BLaER1 treated with 17β-estradiol and CSF1 and Interleukin-3, amounts not matched to agents 10 nM and 100 nM (cell line): Measurements from ENCODE around the gene ZNF19.

Experiments used
- H3K27ac ChIP-seq, 11 experiments: shearing (Covaris generic); formaldehyde crosslinking; 2 replicates each; pipeline ENCODE4 v1.8.1; 2022
- H3K27me3 ChIP-seq, 11 experiments: shearing (Covaris generic); formaldehyde crosslinking; 2 replicates each; pipeline ENCODE4 v1.8.1; 2022
- H3K36me3 ChIP-seq, 11 experiments: shearing (Covaris generic); formaldehyde crosslinking; 2 replicates each; pipeline ENCODE4 v1.8.1; 2022
- H3K4me1 ChIP-seq, 10 experiments: shearing (Covaris generic); formaldehyde crosslinking; 2 replicates each; pipeline ENCODE4 v1.8.1; 2022
- H3K4me2 ChIP-seq, 11 experiments: shearing (Covaris generic); formaldehyde crosslinking; 2 replicates each; pipeline ENCODE4 v1.8.1; 2022
- H3K4me3 ChIP-seq, 10 experiments: shearing (Covaris generic); formaldehyde crosslinking; 2 replicates each; pipeline ENCODE4 v1.8.1; 2022
- H3K9ac ChIP-seq, 11 experiments: shearing (Covaris generic); formaldehyde crosslinking; 2 replicates each; pipeline ENCODE4 v1.8.1; 2022
- H3K9me3 ChIP-seq, 11 experiments: shearing (Covaris generic); formaldehyde crosslinking; replicated peaks in 1 of 11; 2 replicates each; pipeline ENCODE4 v1.8.1; 2022
- H4K20me1 ChIP-seq, 11 experiments: shearing (Covaris generic); formaldehyde crosslinking; 2 replicates each; pipeline ENCODE4 v1.8.1; 2022
- Cebpa-rat ChIP-seq, 11 experiments: shearing (Covaris generic); IDR thresholded peaks; 2 replicates each; pipeline ENCODE4 v1.8.1; 2022

The ZNF19 gene

GRCh38 chr16:71493213-71493612 is 4.1 kb upstream of the ZNF19 start:
- Histone ChIP-seq H3K27me3 (no peaks in the 10 kb centered on the region), H3K9ac (no peak overlapping the region), H3K27ac (no peak overlapping the region), H4K20me1 (no peaks in the 10 kb centered on the region), H3K36me3 (no peaks in the 10 kb centered on the region), H3K4me1 (no peaks in the 10 kb centered on the region), H3K4me2 (no peak overlapping the region), H3K4me3 (no peak overlapping the region), H3K9me3 (no peaks in the 10 kb centered on the region)
- no peak for TF ChIP-seq Cebpa-rat (IDR thresholded peaks at IDR 0.05)

- H3K36me3 ChIP-seq: no peaks in the 10 kb centered on the region
- H4K20me1 ChIP-seq: no peaks in the 10 kb centered on the region
- H3K27me3 ChIP-seq: no peaks in the 10 kb centered on the region
- no peak overlapping the region for H3K27ac ChIP-seq
- no peak overlapping the region for H3K9ac ChIP-seq
- no peaks in the 10 kb centered on the region for H3K9me3 ChIP-seq
- no peak overlapping the region for H3K4me2 ChIP-seq
- no peak for TF ChIP-seq Cebpa-rat (IDR thresholded peaks at IDR 0.05)
- no peak overlapping the region for H3K4me3 ChIP-seq
- H3K4me1 ChIP-seq: no peaks in the 10 kb centered on the region
Observed at GRCh38 chr16:71492786-71493185, 3.7 kb upstream of the ZNF19 start.

- no peak overlapping the region for H3K9ac ChIP-seq
- no peaks in the 10 kb centered on the region for H3K4me1 ChIP-seq
- no peak overlapping the region for H3K4me2 ChIP-seq
- no peak for TF ChIP-seq Cebpa-rat (IDR thresholded peaks at IDR 0.05)
- peaks cover 0 to 4% (median 0%) of the 10 kb centered on the region in 11 experiments; a peak in 1 of 22 replicates for H3K9me3 ChIP-seq
- H3K4me3 ChIP-seq: no peak overlapping the region
- H3K27me3 ChIP-seq: no peaks in the 10 kb centered on the region
- H3K36me3 ChIP-seq: no peaks in the 10 kb centered on the region
- no peak overlapping the region for H3K27ac ChIP-seq
- H4K20me1 ChIP-seq: no peaks in the 10 kb centered on the region
Observed at GRCh38 chr16:71491054-71491453, 1.9 kb upstream of the ZNF19 start.

GRCh38 chr16:71490361-71490760 is 1.2 kb upstream of the ZNF19 start:
- H3K27me3 ChIP-seq: no peaks in the 10 kb centered on the region
- H3K36me3 ChIP-seq: no peaks in the 10 kb centered on the region
- no peaks in the 10 kb centered on the region for H4K20me1 ChIP-seq
- no peak overlapping the region for H3K9ac ChIP-seq
- H3K27ac ChIP-seq: no peak overlapping the region
- TF ChIP-seq Cebpa-rat (IDR thresholded peaks at IDR 0.05): no peak
- H3K4me1 ChIP-seq: peaks cover 0 to 3% (median under 1%) of the 10 kb centered on the region in 10 experiments; a peak in 6 of 20 replicates
- no peak overlapping the region for H3K4me2 ChIP-seq
- H3K4me3 ChIP-seq: no peak overlapping the region
- peaks cover 0 to 4% (median 0%) of the 10 kb centered on the region in 11 experiments; a peak in 1 of 22 replicates for H3K9me3 ChIP-seq

GRCh38 chr16:71484006-71484893 is 4.9 kb downstream of the ZNF19 start:
- peak overlapping the region; percentile 71 to 87 (median 83) for H3K4me3 ChIP-seq
- H3K9ac ChIP-seq: peak overlapping the region; percentile 79 to 95 (median 85)
- H3K27ac ChIP-seq: peak overlapping the region; percentile 79 to 96 (median 87)
- no peak for TF ChIP-seq Cebpa-rat (IDR thresholded peaks at IDR 0.05)
- peak overlapping the region; percentile 68 to 89 (median 79) for H3K4me2 ChIP-seq
- H3K36me3 ChIP-seq: no peaks in the 10 kb centered on the region
- peaks cover 24 to 38% (median 30%) of the 10 kb centered on the region in 10 experiments; a peak in 19 of 20 replicates for H3K4me1 ChIP-seq
- H3K9me3 ChIP-seq: peaks cover 0 to 4% (median 0%) of the 10 kb centered on the region in 11 experiments; a peak in 1 of 22 replicates
- 0 out of 22 replicates have a peak, but pooled peaks cover 0 to 6% (median 0%) of the 10 kb centered on the region in 11 experiments for H4K20me1 ChIP-seq
- no peaks in the 10 kb centered on the region for H3K27me3 ChIP-seq

GRCh38 chr16:71482569-71482968 is 6.6 kb downstream of the ZNF19 start:
- TF ChIP-seq Cebpa-rat (IDR thresholded peaks at IDR 0.05): no peak
- Histone ChIP-seq H3K36me3 (peaks cover 0 to 14% (median 11%) of the 10 kb centered on the region in 11 experiments; a peak in 14 of 22 replicates), H3K4me1 (peaks cover 24 to 38% (median 30%) of the 10 kb centered on the region in 10 experiments; a peak in 19 of 20 replicates), H3K9ac (no peak overlapping the region), H3K27me3 (no peaks in the 10 kb centered on the region), H4K20me1 (0 out of 22 replicates have a peak, but pooled peaks cover 0 to 6% (median 0%) of the 10 kb centered on the region in 11 experiments), H3K27ac (no peak overlapping the region), H3K9me3 (peaks cover 0 to 4% (median 0%) of the 10 kb centered on the region in 11 experiments; a peak in 1 of 22 replicates), H3K4me3 (no peak overlapping the region), H3K4me2 (peak overlapping the region in 1 of 11 experiments; percentile 6; a peak in 4 of 22 replicates)

GRCh38 chr16:71480956-71481355 is 8.2 kb downstream of the ZNF19 start:
- no peak for TF ChIP-seq Cebpa-rat (IDR thresholded peaks at IDR 0.05)
- Histone ChIP-seq H3K9me3 (no peaks in the 10 kb centered on the region), H3K27me3 (no peaks in the 10 kb centered on the region), H3K9ac (no peak overlapping the region), H3K4me1 (peaks cover 24 to 38% (median 30%) of the 10 kb centered on the region in 10 experiments; a peak in 19 of 20 replicates), H3K4me2 (peak overlapping the region in 5 of 11 experiments; percentile 38 to 74 (median 62); a peak in 12 of 22 replicates), H4K20me1 (0 out of 22 replicates have a peak, but pooled peaks cover 0 to 6% (median 0%) of the 10 kb centered on the region in 11 experiments), H3K4me3 (no peak overlapping the region), H3K36me3 (peaks cover 2 to 30% (median 26%) of the 10 kb centered on the region in 11 experiments; a peak in 20 of 22 replicates), H3K27ac (peak overlapping the region in 1 of 11 experiments; percentile 47; a peak in 1 of 22 replicates)

- Histone ChIP-seq H3K27ac (no peak overlapping the region), H3K9ac (no peak overlapping the region), H3K4me1 (peaks cover 20 to 30% (median 23%) of the 10 kb centered on the region in 10 experiments; a peak in 17 of 20 replicates), H3K27me3 (no peaks in the 10 kb centered on the region), H3K9me3 (no peaks in the 10 kb centered on the region), H3K4me3 (no peak overlapping the region), H4K20me1 (0 out of 22 replicates have a peak, but pooled peaks cover 0 to 6% (median 0%) of the 10 kb centered on the region in 11 experiments), H3K4me2 (no peak overlapping the region), H3K36me3 (peaks cover 14 to 45% (median 39%) of the 10 kb centered on the region in 11 experiments; a peak in 20 of 22 replicates)
- no peak for TF ChIP-seq Cebpa-rat (IDR thresholded peaks at IDR 0.05)
Observed at GRCh38 chr16:71479420-71479819, 9.7 kb downstream of the ZNF19 start.
